ENCODE results near the gene DNAJC4. TPM values are rescaled to one million over a fixed set of nuclear protein-coding genes. Genes with fewer than 3 reads are reported as not detected.
A peak's percentile ranks its signal among the peaks of the same experiment; 100 is the strongest.

DNAJC4 gene
- total and polyA plus RNA-seq, 9 of the 15 experiments (the other 6 are each of a cell fraction or from before 2014, with no cell fraction given), result 4.0 to 32.6 (median 19.9) TPM

- peak; percentile 7 for TF ChIP-seq CHD4 (IDR thresholded peaks at IDR 0.05; ENCODE audit: insufficient read depth, insufficient replicate concordance, low read depth, low read length, poor library complexity, severe bottlenecking)
- no peak; the same call in 1 of the 2 replicates for TF ChIP-seq FOXK1 (CRISPR knock-in tag; IDR thresholded peaks at IDR 0.05; ENCODE audit: borderline replicate concordance)
- TF ChIP-seq RCOR1 (IDR thresholded peaks at IDR 0.05; ENCODE audit: borderline replicate concordance in 1 of 2, low read depth in 2 of 2, low read length in 2 of 2), result peak in 1 of 2 experiments; percentile 40; a peak in 2 of 4 replicates
- TF ChIP-seq TAF15 (IDR thresholded peaks at IDR 0.05; ENCODE audit: low read depth, low read length), result no peak
- no peak for TF ChIP-seq TEAD2 (tag; IDR thresholded peaks at IDR 0.05)
- TF ChIP-seq ZNF507 (tag; conservative IDR thresholded peaks at IDR 0.05), result no peak
- no peak for TF ChIP-seq KAT8 (IDR thresholded peaks at IDR 0.05; ENCODE audit: low read depth)
- TF ChIP-seq IRF9 (tag; IDR thresholded peaks at IDR 0.05), result peak; percentile 73; the same call in 1 of the 2 replicates
- TF ChIP-seq ZNF511 (CRISPR knock-in tag; IDR thresholded peaks at IDR 0.05), result peak; percentile 66; the same call in 1 of the 2 replicates
- TF ChIP-seq HDAC1 (IDR thresholded peaks at IDR 0.05), result no peak
- no peak for TF ChIP-seq KLF13 (tag; IDR thresholded peaks at IDR 0.05; ENCODE audit: borderline replicate concordance, low read depth)
- peak; percentile 100 for TF ChIP-seq ELF1 (tag; IDR thresholded peaks at IDR 0.05)
- no peak for TF ChIP-seq CREB3L1 (IDR thresholded peaks at IDR 0.05; ENCODE audit: borderline replicate concordance, low read depth)
- no peak; the same call in 1 of the 2 replicates for TF ChIP-seq GTF2F1 (IDR thresholded peaks at IDR 0.05; ENCODE audit: low read depth, low read length)
- no peak for TF ChIP-seq ILK (tag; IDR thresholded peaks at IDR 0.05; ENCODE audit: borderline replicate concordance, low read depth)
- TF ChIP-seq ZNF589 (CRISPR knock-in tag; IDR thresholded peaks at IDR 0.05; ENCODE audit: low read depth), result no peak; the same call in 1 of the 2 replicates
Observed at GRCh38 chr11:64269540-64270220, 39.3 kb downstream of the DNAJC4 start (continued).
